HG02884 (cell line): Measurements from ENCODE around the gene BID.
"Not testable (repeated sequence)": the region's sequence is repeated elsewhere in the genome, so short reads cannot be mapped to it uniquely, and the experiment has no call there.

Experiments used
- ATAC-seq: cut with Tn5 transposase; IDR thresholded peaks from one replicate; pipeline ENCODE4 v1.9.1; 2021; ENCODE audit warnings: mild to moderate bottlenecking, moderate library complexity; ENCODE audit not compliant: unreplicated experiment

The BID gene

DNA sequence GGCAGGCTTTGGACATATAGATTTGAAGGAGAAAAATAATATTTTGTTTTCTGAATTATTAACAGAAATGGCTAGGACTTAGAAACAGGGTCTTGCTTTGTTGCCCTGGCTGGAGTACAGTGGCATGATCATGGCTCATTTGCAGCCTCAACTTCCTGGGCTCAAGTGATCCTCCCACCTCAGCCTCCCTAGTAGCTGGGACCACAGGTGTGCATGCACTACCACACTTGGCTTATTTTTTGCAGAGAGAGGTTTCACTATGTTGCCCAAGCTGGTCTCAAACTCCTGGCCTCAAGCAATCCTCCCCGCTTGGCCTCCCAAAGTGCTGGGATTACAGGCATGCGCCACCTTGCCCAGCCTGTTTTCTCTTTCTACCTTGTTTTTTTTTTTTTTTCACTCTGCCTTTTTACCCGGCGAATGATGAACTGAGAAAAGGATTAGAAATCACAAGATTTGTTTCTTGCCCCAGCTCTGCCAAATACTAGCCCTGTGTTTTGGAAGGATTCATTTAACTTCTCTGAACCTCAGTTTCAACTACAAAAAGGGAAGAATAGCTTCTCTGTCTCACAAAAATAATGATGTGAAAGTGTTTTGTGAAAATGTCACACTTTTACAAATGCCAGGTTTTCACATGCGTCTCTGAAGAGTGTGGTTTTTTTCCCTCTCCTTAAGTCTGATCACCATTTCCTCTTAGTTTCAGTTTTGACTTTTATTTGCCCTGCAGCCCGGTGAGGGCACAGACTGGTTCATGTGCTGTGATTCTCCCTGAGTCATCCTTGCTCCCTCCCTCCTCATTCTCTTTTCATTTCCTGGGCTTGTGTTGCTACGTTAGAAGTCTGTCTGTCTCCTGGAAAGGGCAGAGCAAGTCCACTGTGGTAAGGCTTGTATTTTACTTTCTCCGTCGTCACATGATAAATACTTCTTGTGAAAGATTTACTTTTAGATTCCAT lies 68.0 kb downstream of the BID start:
- peak; percentile 78 for ATAC-seq

DNA sequence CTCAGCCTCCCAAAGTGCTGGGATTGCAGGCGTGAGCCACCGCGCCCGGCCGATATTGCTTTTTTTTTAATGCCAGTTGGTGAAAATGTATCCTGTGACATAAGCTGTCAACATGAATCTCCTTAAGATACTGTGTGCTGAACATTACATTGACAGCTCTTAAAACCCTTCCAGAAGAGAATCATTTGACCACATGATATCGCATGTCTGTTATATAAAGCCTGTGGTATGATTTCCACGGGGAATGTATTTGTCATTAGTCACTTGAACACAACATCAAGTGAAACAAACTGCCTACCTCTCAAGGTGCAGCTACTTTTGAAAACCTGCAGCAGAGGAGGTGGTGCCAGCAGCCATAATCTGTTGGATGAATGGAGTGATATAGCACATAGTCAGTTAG lies 68.7 kb downstream of the BID start:
- ATAC-seq, result no peak

DNA sequence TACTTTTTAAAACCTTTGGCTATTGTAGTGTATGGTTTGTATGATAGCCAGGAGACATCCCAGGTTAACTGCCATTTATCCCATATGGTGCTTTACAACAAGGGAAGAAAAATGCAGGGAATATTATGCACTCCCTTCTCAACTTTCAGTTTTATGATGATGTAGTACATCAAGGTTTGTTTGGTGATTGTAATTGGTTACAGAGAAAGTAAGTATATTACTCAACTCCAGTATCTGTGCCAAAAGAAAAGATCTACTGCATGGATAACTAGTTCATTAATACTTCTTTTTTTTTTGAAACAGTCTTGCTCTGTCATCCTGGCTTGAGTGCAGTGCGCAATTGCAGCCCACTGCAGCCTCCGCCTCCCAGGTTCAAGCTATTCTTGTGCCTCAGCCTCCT lies 70.5 kb downstream of the BID start:
- no peak for ATAC-seq

DNA sequence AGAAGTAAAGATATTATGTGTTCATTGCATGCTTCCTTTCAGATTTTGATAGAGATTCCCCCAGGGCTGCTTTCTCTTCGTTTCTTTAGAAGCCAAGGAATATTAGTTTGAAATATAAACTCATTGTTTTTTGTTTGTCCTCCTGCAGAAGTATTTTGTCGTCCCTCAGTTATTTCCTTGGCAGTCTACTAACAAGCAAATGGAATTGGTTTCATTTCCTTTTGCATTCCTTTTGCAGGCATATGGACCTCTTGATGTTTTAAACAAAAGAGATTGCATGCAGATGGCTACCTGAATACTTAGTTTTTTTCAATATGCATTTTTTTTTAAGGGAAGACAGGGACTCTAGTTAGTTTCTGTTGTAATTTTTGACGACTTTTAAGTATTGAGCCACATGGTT lies 73.5 kb downstream of the BID start:
- ATAC-seq, result no peak

DNA sequence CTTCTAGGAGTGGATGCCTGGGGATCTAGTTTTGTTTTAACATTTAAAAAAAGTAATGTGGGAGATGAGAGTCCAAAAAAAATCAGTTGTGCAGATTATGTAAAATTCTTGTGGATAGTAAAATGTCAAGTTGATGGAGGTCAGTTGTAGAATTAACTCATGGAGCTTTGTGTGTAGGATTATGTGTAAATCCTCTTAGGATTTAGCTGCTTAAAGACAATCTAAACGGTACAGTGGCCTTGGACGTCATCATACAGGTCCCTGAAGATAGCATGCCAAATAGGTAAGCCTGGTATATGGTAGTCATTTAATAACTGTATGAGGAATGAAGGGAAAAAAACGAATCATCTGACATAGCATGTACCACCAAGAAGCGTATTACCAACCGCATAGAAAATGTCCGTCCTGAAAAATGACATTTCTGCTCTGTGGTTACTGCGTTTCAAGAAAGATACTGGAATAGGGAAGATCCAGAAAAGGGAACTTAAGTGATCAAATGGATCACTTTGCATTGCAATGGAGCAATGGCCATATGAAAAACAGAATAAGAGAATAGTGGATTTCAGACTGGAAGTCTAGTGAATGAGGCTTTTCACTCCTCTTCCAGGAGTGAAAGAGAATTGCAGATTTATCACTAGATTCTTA lies 74.5 kb downstream of the BID start:
- no peak for ATAC-seq

DNA sequence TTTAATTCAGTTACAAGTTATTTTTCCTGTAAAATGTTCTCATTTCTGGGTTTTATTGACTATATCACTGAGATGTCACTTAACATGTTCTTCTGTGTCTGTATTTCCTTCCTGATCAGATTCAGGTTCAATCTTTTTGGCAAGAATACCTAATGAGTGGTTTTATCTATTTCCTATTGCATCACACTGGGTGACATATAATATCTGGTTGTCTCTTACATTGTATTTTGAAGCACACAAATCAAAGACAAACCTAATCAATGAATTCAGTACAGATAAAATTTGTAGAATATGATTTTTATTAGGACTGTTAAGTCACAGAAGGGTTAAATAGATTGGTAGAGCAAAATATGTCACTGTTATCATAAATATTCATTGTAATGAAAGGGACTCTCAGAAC lies 75.3 kb downstream of the BID start:
- no peak for ATAC-seq

DNA sequence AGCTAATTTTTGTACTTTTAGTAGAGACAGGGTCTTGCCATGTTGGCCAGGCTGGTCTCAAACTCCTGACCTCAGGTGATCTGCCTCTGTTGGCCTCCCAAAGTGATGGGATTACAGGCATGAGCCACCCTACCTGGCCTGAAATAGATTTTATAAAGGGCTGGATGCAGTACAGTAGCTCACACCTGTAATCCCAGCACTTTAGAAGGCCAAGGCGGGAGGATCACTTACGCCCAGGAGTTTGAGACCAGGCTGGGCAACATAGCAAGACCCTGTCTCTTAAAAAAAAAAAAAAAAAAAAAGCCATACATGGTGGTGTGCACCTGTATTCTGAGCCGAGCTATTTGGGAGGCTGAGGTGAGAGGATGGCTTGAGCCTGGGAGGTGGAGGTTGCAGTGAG lies 76.0 kb downstream of the BID start:
- not testable (repeated sequence) for ATAC-seq

DNA sequence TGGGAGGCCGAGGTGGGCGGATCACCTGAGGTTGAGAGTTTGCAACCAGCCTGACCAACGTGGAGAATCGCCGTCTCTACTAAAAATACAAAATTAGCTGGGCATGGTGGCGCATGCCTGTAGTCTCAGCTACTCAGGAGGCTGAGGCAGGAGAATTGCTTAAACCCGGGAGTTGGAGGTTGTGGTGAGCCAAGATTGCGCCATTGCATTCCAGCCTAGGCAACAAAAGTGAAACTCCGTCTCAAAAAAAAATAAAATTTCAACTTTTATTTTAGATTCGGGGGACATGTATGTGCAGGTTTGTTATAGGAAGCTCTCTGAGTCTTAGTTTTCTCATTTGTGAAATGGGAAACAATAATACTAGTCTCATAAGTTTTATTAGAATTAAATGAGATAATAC lies 77.1 kb downstream of the BID start:
- ATAC-seq, result not testable (repeated sequence)

DNA sequence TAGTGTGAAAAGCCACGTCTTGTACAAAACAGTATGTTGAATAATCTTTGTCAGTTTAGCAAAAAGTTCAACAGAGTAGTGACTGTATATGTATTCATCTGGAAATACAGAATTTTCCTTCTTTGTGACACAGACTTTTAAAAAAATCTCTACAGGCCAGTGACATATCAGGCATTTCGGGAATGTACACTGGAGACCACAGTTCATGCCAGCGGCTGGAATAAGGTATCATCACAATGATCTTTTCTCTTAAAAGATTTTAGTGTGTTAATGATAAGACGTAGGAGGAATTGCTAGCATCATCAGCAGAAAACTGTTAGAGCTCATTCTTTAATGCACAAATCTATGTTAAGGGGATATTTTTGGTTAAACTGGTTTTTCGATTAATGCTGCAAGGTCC lies 78.3 kb downstream of the BID start:
- no peak for ATAC-seq

DNA sequence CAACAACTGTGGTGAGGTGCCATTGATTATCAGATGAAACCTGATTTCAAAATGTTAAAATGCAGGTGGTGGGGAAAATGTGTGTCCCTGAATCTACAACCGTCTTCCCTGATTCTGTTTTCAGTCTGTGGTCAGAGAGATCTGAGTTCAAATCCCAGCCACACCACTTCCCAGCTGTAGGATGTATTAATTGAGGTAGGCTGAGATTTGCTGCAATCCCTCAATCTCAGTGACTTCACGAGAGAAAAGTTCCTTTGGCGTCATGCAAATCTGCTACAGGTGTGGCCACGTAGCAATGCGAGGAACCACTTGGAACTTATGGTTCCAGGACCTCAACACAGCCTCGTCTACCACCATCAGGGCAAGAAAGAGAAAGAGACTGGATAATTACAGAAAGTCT lies 79.5 kb downstream of the BID start:
- no peak for ATAC-seq

DNA sequence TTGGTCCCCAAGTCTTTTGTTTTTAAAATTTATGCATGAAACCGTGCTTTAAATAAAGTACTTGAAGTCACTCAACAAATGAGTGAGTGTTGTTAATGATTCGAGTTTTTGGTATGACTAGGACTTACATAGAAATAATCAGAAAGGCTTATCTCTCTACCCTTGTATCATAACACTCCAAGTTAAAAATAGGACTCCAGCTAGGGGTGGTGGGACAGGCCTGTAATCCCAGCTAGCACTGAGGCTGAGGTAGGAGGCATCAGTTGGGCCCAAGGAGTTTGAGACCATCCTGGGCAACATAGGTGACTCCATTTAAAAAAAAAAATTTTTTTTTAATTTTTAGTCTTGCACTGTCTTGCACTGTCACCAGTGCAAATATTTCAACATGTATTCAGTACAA lies 80.1 kb downstream of the BID start:
- no peak for ATAC-seq

DNA sequence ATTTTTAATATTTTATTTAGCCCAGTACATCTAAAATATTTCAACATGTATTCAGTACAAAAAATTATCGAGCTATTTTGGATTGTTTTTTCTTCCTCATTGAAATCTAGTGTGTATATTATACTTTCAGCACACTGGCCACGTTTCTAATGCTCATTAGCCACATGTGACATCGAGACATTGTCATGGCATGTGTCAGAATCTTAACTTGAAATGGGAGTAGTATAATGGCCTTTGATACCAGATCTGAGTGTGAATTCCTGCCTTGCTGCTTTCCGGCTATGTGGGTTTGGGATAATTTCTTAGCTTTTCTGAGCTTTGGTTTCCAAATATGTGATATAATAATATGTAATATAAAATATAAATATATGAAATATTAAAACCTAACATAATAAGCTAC lies 81.4 kb downstream of the BID start:
- no peak for ATAC-seq

DNA sequence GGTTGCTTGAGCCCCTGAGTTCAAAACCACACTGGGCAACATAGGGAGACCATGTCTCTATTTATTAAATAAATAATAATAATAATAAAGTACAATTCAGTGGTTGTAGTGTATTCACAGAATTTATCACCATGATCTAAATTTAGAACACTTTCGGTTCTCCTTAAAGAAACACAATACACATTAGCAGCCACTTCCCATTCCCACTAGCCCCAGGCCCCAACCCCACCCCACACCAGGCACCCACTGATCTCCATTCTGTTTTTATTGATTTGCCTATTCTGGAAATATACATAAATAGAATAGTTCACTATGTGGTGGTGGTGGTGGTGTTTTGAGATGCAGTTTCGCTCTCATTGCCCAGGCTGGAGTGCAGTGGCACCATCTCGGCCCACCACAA lies 90.0 kb downstream of the BID start:
- no peak for ATAC-seq
